Urinary bladder (tissue), 4 donors: ENCODE data around the gene CD3G. TPM values are rescaled to one million over a fixed set of nuclear protein-coding genes. Genes with fewer than 3 reads are reported as not detected.
A peak's percentile ranks its signal among the peaks of the same experiment; 100 is the strongest.
"Not testable (repeated sequence)": the region's sequence is repeated elsewhere in the genome, so short reads cannot be mapped to it uniquely, and the experiment has no call there.

Source experiments
- DNase-seq: peaks from one replicate; pipeline ENCODE4 v3.0.0-alpha.2; 2015; ENCODE audit errors: extremely low spot score
- H3K27ac ChIP-seq: one replicate; pipeline ENCODE4 v1.5.1; 2013; ENCODE audit warnings: low read depth, mild to moderate bottlenecking, moderate library complexity
- H3K36me3 ChIP-seq: one replicate; pipeline ENCODE4 v1.6.1; 2013; ENCODE audit warnings: mild to moderate bottlenecking, moderate library complexity; ENCODE audit not compliant: insufficient read depth
- H3K4me1 ChIP-seq: one replicate; pipeline ENCODE4 v1.6.1; 2013; ENCODE audit warnings: mild to moderate bottlenecking, moderate library complexity; ENCODE audit not compliant: insufficient read depth
- H3K4me3 ChIP-seq: one replicate; pipeline ENCODE4 v1.5.1; 2013; ENCODE audit warnings: low read depth, low read length
- WGBS: extraction: QIAGEN DNeasy Blood & Tissue Kit; methylation state at CpG from one replicate; pipeline ENCODE4 v1.1.7; 2013; 5-methylcytosine and 5-hydroxymethylcytosine counted together
- polyA plus RNA-seq: library from polyadenylated mRNA; stranded (reverse); fragments of 200-250 nt; gene quantifications from one replicate; pipeline ENCODE4 v1.2.3, GENCODE V29; 2013
- total RNA-seq: library from RNA; depleted of rRNA; stranded (reverse); fragments of >200 nt; gene quantifications from one replicate; pipeline ENCODE4 v1.2.3, GENCODE V29; 2014
- donor health status: healthy with polysubstance abuse.
- donor health status: healthy.

CD3G gene
- total and polyA plus RNA-seq, 2 donors, result 0.48 to 1.1 TPM

DNA sequence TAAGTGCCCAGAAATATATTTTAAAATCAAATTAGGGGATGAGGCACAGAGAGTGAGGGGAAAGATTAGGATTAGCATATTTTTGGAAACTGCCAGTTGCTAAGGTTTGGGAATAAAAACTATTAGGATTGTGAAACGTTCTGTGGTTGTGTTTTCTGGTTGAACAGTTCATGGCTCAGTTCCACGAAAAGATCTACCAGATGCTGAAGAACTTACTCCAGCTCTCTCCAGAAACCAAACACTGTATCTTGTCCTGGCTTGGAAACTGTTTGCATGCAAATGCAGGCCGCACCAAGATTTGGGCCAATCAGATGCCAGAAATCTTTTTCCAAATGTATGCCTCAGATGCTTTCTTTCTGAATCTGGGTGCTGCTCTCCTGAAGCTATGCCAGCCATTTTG, 30.6 kb downstream of the CD3G start:
- peaks cover 18% of the 10 kb centered on the region for H3K36me3 ChIP-seq
- H3K27ac ChIP-seq, result no peak overlapping the region
- DNase-seq, result no peak
- WGBS, result 72% methylated on average over 3 of the region's 3 CpGs
- no peak overlapping the region for H3K4me3 ChIP-seq
- no peaks in the 10 kb centered on the region for H3K4me1 ChIP-seq

DNA sequence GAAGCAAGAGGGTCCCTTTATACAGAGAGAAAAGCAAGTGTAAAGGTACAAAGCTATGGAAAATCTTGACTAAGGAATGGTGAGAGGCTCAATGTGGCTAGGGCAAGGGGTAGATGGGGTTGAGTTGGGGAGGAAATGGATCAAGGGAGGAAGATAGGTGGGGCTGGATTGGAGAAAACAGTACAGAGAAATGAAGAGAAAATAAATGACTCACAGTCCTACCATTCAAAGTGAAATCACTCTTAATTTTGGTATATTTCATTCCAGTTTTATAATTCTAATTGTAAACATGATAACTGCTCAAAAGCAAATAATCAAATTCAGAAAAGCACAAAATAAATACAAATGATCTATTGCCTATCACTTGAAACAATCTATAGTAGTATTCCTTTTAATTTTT, 31.8 kb downstream of the CD3G start:
- Histone ChIP-seq H3K4me1 (no peaks in the 10 kb centered on the region), H3K27ac (no peak overlapping the region), H3K4me3 (no peak overlapping the region), H3K36me3 (peaks cover 15% of the 10 kb centered on the region)
- DNase-seq, result no peak

DNA sequence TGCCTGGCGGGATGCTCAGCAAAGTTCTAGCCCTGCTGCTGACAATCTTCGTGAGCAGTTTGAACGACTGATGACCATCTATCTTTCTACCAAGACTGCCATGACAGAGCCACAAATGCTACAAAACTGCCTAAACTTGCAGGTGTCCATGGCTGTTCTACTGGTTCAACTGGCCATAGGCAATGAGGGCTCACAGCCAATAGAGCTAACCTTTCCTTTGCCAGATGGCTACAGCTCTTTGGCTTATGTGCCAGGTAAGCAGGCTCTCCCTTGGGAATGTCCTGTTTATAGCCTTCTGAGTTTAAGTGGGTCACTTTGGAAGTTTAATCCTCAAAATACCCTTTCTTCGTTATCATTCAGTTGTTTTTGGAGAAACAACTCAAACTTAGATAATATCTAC, 35.4 kb downstream of the CD3G start:
- DNase-seq, result no peak
- Histone ChIP-seq H3K4me3 (no peak overlapping the region), H3K27ac (no peak overlapping the region), H3K4me1 (no peaks in the 10 kb centered on the region), H3K36me3 (peaks cover 11% of the 10 kb centered on the region)
- 93% methylated on average over 4 of the region's 4 CpGs for WGBS

DNA sequence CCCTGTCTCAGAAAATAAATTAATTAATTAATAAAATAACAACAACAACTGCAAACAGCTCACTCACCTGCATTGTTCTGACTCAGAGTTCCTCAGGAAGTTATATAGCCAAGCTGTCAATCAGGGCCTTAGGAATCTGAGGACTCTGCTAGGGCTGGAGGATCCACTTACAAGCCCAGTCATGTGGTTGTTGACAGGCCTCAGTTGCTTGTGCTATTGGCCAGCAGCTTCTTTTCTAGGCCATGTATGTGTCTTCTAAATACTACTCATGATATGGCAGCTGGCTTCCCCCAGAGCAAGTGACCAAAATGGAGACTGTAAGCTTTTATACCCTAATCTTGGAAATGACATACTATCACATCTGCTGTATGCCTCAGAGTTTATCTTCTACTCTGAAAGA, 36.4 kb downstream of the CD3G start:
- DNase-seq, result no peak
- H3K27ac ChIP-seq, result no peak overlapping the region
- peaks cover 12% of the 10 kb centered on the region for H3K36me3 ChIP-seq

DNA sequence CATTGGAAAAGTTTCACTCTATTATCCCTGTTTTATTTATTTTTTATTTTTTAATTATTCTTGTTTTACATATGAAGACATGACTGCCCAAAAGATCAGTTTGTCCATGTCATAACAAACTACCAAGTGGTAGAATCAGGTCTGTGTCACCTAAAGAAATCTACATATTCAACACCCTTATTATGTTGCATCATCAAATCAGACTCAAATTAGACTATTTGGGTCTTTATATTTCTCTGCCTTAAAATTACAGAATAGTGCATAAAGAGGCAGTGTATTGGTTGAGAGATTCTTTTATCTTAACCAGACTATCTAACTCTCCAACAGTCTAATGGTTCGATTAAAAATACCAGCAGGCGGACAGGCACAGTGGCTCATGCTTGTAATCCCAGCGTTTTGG, 38.8 kb downstream of the CD3G start:
- H3K4me3 ChIP-seq, result no peak overlapping the region
- no peak for DNase-seq
- peaks cover 13% of the 10 kb centered on the region for H3K36me3 ChIP-seq
- no peak overlapping the region for H3K27ac ChIP-seq
- 93% methylated on average over 3 of the region's 3 CpGs for WGBS
- H3K4me1 ChIP-seq, result no peaks in the 10 kb centered on the region

More for the DNA sequence above, 36.4 kb downstream of the CD3G start:
- Histone ChIP-seq H3K4me3 (no peak overlapping the region), H3K4me1 (no peaks in the 10 kb centered on the region)

DNA sequence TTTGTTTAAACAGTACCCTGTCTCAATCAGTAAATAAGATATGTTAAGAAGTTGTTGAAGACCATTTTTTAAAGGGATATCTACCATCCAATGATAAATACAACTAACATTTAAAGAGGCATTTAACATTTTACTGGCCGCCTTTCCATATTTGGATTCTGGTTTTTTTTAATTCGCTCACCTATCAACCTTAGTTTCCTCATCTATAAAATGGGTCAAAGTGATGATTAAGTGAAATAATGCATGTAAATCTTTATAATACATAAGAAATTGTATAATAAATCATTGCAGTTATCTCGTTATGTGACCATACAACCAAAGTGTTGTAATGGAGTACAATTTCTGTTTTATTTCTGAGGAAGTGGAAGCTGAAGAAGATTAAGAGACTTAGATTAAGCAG, 39.5 kb downstream of the CD3G start:
- no peak overlapping the region for H3K27ac ChIP-seq
- WGBS, result 96% methylated on average over 3 of the region's 3 CpGs
- DNase-seq, result no peak
- no peak overlapping the region for H3K4me3 ChIP-seq
- H3K36me3 ChIP-seq, result peaks cover 13% of the 10 kb centered on the region
- H3K4me1 ChIP-seq, result no peaks in the 10 kb centered on the region

DNA sequence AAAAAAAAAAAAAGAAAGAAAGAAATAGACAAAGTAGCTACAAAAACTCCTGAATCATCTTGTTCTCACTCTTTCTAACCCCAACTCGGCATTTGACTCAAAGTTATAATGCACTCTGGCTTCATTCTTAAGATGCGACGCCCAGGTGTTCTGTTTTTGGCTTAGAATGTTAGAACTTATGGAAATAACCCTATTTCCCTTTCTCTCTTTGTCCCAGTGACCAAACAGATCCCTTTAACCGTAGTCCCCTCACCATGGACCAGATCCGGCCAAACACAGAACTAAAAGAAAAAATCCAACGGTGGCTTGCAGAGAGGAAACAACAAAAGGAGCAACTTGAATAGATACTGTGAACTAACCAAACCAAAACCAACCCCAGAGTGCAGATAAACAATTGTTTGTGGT, 52.0 kb downstream of the CD3G start:
- H3K36me3 ChIP-seq, result peaks cover 12% of the 10 kb centered on the region
- no peak overlapping the region for H3K4me3 ChIP-seq
- WGBS, result 88% methylated on average over 6 of the region's 6 CpGs
- no peak overlapping the region for H3K27ac ChIP-seq
- no peaks in the 10 kb centered on the region for H3K4me1 ChIP-seq
- DNase-seq, result no peak

DNA sequence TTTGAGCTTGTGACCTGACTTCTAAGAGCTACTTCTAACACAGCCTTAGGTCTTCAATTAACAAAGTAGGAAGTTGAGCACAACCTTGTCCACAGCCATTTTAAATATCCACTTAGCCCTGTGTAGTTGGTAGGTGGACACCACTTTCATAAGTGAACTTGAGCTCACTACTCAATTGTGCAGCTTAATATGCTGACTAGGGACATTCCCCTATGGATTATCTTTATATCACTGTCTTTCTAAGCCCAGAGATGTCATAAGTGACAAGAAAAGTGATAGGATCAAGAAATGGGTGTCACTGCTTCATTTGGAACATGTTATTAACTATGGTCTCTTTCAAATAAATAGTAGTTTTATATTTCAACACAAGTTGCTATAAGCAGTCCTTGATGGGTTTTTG, 53.3 kb downstream of the CD3G start:
- H3K36me3 ChIP-seq, result peaks cover 12% of the 10 kb centered on the region
- DNase-seq, result no peak
- no peaks in the 10 kb centered on the region for H3K4me1 ChIP-seq
- H3K27ac ChIP-seq, result no peak overlapping the region
- H3K4me3 ChIP-seq, result no peak overlapping the region

DNA sequence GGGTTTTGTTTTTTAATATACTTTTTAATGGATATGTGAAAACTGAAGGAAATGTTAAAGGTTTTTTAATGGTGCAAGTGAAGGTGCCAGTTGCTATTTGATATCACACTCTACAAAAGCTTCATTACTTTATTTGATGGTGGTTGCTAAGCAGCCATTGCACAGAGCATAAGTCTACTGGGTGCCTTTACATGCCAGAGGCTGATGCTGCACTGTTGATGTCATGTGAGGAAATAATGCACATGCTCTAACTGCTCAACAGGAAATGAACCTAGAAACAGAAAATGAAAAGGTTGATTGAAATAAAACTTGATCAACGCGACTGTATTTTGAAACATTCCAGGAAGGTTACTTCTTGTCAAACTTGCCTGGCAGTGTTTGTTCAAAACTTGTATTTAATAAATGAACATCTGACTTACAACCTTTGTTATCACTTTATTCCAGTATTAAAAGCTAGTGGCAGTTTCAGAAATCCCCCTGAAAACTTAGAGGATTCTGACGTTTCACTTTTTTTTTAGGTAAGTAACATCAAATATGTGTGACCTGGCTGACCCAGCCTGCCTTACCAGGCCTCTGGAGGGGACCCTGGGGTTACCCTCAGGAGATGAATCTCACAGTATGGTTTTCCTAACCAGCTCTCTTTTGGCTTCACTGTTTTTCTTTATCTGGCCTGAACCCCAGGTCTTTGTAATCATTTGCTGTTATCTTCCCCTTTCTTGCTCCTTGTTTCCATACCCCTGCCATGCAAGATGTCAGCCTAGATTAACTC, 54.8 kb downstream of the CD3G start:
- 69% methylated on average over 3 of the region's 3 CpGs for WGBS
- no peak overlapping the region for H3K27ac ChIP-seq
- peaks cover 7% of the 10 kb centered on the region for H3K36me3 ChIP-seq
- H3K4me3 ChIP-seq, result no peak overlapping the region
- DNase-seq, result no peak
- no peaks in the 10 kb centered on the region for H3K4me1 ChIP-seq

DNA sequence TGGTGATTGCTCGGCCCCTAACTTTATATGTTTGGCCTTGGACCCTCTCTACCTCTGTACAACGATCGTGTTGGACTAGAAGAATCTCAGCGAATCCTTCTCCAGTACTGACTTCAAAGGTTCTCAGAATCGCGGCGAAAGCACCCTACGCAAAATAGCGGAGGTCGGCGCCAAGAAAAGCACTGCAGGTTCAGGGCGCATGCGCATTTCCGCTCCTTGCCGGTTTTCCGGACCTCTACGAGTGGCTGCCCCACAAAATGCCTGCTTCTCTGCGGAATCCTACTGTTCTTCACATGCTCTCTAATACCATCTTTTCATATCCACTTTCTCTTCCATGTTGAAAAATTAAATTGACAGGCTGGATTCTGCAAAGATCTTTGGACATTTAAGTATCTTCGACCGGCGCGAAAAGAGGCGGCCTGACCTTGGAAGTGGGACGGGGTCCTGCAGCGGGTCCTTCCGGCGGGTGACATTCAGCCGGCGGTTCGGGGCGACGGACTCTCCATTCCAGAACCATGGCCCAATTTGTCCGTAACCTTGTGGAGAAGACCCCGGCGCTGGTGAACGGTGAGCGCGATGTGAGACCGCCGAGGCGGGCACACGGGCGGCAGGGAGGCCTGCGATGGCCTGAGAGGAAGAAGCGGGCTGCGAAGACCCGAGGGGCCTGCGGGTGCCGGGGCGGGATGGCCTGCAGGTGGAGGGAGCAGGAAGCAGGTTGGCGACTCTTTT, 57.2 kb downstream of the CD3G start, which contains the start of gene ATP5MG:
Gene ATP5MG, plus strand, starts transcription at position 456 of the 729 bp plus-strand sequence. Its CDS starts 60 bp downstream, at position 516.
- peak; percentile 83 for DNase-seq
- H3K4me3 ChIP-seq, result peak within 1 kb of the TSS; percentile 95
- peak within 1 kb of the TSS; percentile 74 for H3K27ac ChIP-seq
- H3K36me3 ChIP-seq, result peaks cover 3% of the 10 kb centered on the region
- no peaks in the 10 kb centered on the region for H3K4me1 ChIP-seq
- WGBS, result under 1% methylated on average over 51 of the region's 51 CpGs

DNA sequence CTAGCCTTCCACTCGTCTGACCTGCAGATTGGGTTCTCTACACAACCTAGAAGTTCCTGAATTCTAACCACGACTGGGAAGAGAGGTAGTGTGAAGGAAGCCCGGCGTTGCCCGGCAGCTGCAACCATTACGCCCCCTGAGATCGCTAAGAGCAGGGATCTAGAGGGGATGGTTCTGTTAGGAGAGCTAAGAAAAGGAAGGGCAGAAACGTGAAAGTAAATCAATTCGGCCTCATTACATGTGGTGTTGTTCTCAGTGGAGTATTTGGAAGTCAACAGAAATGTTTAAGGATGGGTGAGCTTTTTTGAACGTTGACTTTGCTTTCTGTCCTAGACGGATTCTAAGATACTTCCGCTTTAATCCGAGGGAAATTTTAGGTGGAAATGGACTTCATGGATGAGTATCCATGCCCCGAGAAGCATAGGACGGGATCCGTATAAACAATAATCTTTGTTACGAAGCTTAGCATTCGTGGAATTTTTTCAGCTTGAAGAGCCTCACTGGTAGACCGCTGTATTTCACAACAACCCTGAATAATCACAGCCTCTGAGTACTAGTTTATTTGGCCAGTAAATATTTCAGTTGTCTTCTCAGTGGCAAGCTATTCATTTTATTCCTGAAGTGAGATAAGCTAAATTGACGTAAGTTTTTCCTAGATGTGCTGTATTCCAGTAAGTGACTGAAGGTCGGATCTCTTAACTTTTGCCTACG, 57.9 kb downstream of the CD3G start:
- DNase-seq, result no peak
- 2% methylated on average over 22 of the region's 22 CpGs for WGBS
- Histone ChIP-seq H3K4me3 (peak overlapping the region; percentile 95), H3K27ac (peak overlapping the region; percentile 74), H3K4me1 (no peaks in the 10 kb centered on the region), H3K36me3 (peaks cover 3% of the 10 kb centered on the region)

DNA sequence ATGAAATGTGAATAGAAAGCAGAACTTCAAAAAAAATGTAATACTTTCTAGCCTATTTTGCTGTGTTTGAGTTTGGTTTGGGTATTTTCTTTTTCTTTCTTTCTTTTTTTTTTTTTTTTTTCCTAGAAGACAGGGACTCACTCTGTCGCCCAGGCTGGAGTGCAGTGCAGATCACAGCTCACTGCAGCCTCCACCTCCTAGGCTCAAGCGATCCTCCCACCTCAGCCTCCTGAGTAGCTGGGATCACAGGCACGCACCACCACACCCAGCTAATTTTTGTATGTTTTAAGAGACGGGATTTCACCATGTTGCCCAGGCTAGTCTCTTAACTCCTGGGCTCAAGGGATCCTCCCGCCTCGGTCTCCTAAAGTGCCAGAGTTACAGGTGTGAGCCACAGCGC, 58.5 kb downstream of the CD3G start:
- not testable (repeated sequence) for H3K27ac ChIP-seq, DNase-seq, H3K36me3 ChIP-seq, H3K4me1 ChIP-seq
- peak overlapping the region; percentile 95 for H3K4me3 ChIP-seq
- 77% methylated on average over 7 of the region's 7 CpGs for WGBS
